Activated CD8-positive, alpha-beta memory T cell treated with anti-CD3 and anti-CD28 coated beads, Interleukin-2, amount 50 U/mL, for 1 hour (primary cell): ENCODE results near the gene AFAP1.
A peak's percentile ranks its signal among the peaks of the same experiment; 100 is the strongest.

ENCODE experiments used
- DNase-seq: peaks from one replicate; pipeline ENCODE4 v3.0.0-alpha.2; 2020; ENCODE audit errors: extremely low read depth

Gene AFAP1

GRCh38 chr4:7719354-7720174 is 220.1 kb downstream of the AFAP1 start:
- peak; percentile 24 for DNase-seq

- no peak for DNase-seq
Observed at GRCh38 chr4:7717946-7718490, 221.6 kb downstream of the AFAP1 start.

GRCh38 chr4:7717161-7717560 is 222.5 kb downstream of the AFAP1 start:
- no peak for DNase-seq

- no peak for DNase-seq
Observed at GRCh38 chr4:7716010-7716721, 223.5 kb downstream of the AFAP1 start.

GRCh38 chr4:7715271-7716009 is 224.2 kb downstream of the AFAP1 start:
- no peak for DNase-seq

- no peak for DNase-seq
Observed at GRCh38 chr4:7714738-7715137, 224.9 kb downstream of the AFAP1 start.

- DNase-seq = no peak
Observed at GRCh38 chr4:7714176-7714575, 225.5 kb downstream of the AFAP1 start.

GRCh38 chr4:7713757-7714156 is 225.9 kb downstream of the AFAP1 start:
- DNase-seq = no peak

- no peak for DNase-seq
Observed at GRCh38 chr4:7712021-7712671, 227.5 kb downstream of the AFAP1 start.

- DNase-seq = no peak
Observed at GRCh38 chr4:7711307-7711963, 228.2 kb downstream of the AFAP1 start.

GRCh38 chr4:7710576-7711306 is 228.9 kb downstream of the AFAP1 start:
- no peak for DNase-seq

GRCh38 chr4:7710126-7710525 is 229.5 kb downstream of the AFAP1 start:
- no peak for DNase-seq

- DNase-seq = no peak
Observed at GRCh38 chr4:7709431-7709830, 230.2 kb downstream of the AFAP1 start.

- no peak for DNase-seq
Observed at GRCh38 chr4:7708981-7709380, 230.7 kb downstream of the AFAP1 start.
